WTC11 (cell line): ENCODE measurements around the gene SREBF2. TPM values are rescaled to one million over a fixed set of nuclear protein-coding genes. Genes with fewer than 3 reads are reported as not detected.

ENCODE experiments used
- ATAC-seq: fragments of 200-7000 bp; cut with Tn5 transposase; 2 replicates; pipeline ENCODE4 v1.10.0; 2021; ENCODE audit warnings: mild to moderate bottlenecking, moderate library complexity
- CTCF ChIA-PET: fragments of 300-600 bp; sonication (Branson Sonifier 250); formaldehyde crosslinking; loops from one replicate; lab custom pipeline; 2021; ENCODE audit warnings: antibody characterized with exemption; lab: Charles Lee
- POLR2A ChIA-PET: fragments of 350-600 bp; sonication (Branson Sonifier 250); formaldehyde crosslinking; loops from one replicate; lab custom pipeline; 2021; ENCODE audit warnings: antibody characterized with exemption; lab: Charles Lee
- DNase-seq: peaks from one replicate; pipeline ENCODE4 v3.0.0; 2021; ENCODE audit warnings: low spot score
- H3K27ac Mint-ChIP-seq: 2 replicates; pipeline ENCODE4 v1.8.0; 2021; ENCODE audit warnings: mixed read lengths
- H3K27me3 Mint-ChIP-seq: 2 replicates; pipeline ENCODE4 v1.8.0; 2021; ENCODE audit warnings: low read depth, mild to moderate bottlenecking, moderate library complexity, mixed read lengths
- H3K36me3 Mint-ChIP-seq: 2 replicates; pipeline ENCODE4 v1.8.0; 2021; ENCODE audit warnings: mixed read lengths
- H3K4me1 Mint-ChIP-seq: 2 replicates; pipeline ENCODE4 v1.8.0; 2022; ENCODE audit warnings: mixed read lengths
- H3K4me3 Mint-ChIP-seq: 2 replicates; pipeline ENCODE4 v1.8.0; 2021; ENCODE audit warnings: mild to moderate bottlenecking, moderate library complexity, mixed read lengths
- H3K9me3 Mint-ChIP-seq: 2 replicates; pipeline ENCODE4 v1.8.0; 2021; ENCODE audit warnings: mixed read lengths
- CBFB ChIP-seq: sonication (generic); formaldehyde crosslinking; IDR thresholded peaks from 2 replicates; pipeline ENCODE4 v1.8.1; 2022; ENCODE audit warnings: mild to moderate bottlenecking, low read depth, missing genetic modification reagents
- ELF4 ChIP-seq: sonication (generic); formaldehyde crosslinking; IDR thresholded peaks from 2 replicates; pipeline ENCODE4 v1.8.1; 2022; ENCODE audit warnings: low read depth, mild to moderate bottlenecking, moderate library complexity, missing genetic modification reagents
- ESRRA ChIP-seq: sonication (generic); formaldehyde crosslinking; IDR thresholded peaks from 2 replicates; pipeline ENCODE4 v1.8.1; 2022; ENCODE audit warnings: mild to moderate bottlenecking, missing genetic modification reagents, borderline replicate concordance
- MYBL2 ChIP-seq: sonication (generic); formaldehyde crosslinking; IDR thresholded peaks from 2 replicates; pipeline ENCODE4 v1.8.1; 2023; ENCODE audit warnings: mild to moderate bottlenecking, moderate library complexity, missing genetic modification reagents
- NR3C1 ChIP-seq: sonication (generic); formaldehyde crosslinking; conservative IDR thresholded peaks from 2 replicates; pipeline ENCODE4 v1.8.1; 2023; ENCODE audit warnings: low read depth, mild to moderate bottlenecking, missing genetic modification reagents
- SMAD3 ChIP-seq: sonication (generic); formaldehyde crosslinking; IDR thresholded peaks from 2 replicates; pipeline ENCODE4 v1.8.0; 2022; ENCODE audit warnings: missing genetic modification reagents, mild to moderate bottlenecking, borderline replicate concordance
- SP1 ChIP-seq: sonication (generic); formaldehyde crosslinking; conservative IDR thresholded peaks from 2 replicates; pipeline ENCODE4 v1.8.1; 2022; ENCODE audit warnings: missing genetic modification reagents
- TEAD1 ChIP-seq: sonication (generic); formaldehyde crosslinking; IDR thresholded peaks from 2 replicates; pipeline ENCODE4 v1.8.0; 2022; ENCODE audit warnings: mild to moderate bottlenecking, missing genetic modification reagents
- ZNF121 ChIP-seq: sonication (generic); formaldehyde crosslinking; IDR thresholded peaks from 2 replicates; pipeline ENCODE4 v1.8.0; 2023; ENCODE audit warnings: missing genetic modification reagents
- ZNF232 ChIP-seq: sonication (generic); formaldehyde crosslinking; IDR thresholded peaks from 2 replicates; pipeline ENCODE4 v1.8.0; 2022; ENCODE audit warnings: mild to moderate bottlenecking, missing genetic modification reagents
- total RNA-seq: library from RNA; stranded (reverse); gene quantifications from 3 replicates; pipeline ENCODE4 v1.2.3, GENCODE V29; 2021
- TF ChIP-seq, protein P1 (sequence below): sonication (generic); formaldehyde crosslinking; IDR thresholded peaks from 2 replicates; pipeline ENCODE4 v1.8.0; 2023; ENCODE audit warnings: missing genetic modification reagents
- TF ChIP-seq, protein P2 (sequence below): sonication (generic); formaldehyde crosslinking; IDR thresholded peaks from 2 replicates; pipeline ENCODE4 v1.8.1; 2023; ENCODE audit warnings: mild to moderate bottlenecking, missing genetic modification reagents
- TF ChIP-seq, protein P3 (sequence below): sonication (generic); formaldehyde crosslinking; IDR thresholded peaks from 2 replicates; pipeline ENCODE4 v1.8.0; 2022; ENCODE audit warnings: missing genetic modification reagents
- TF ChIP-seq, protein P4 (sequence below): fragments of 250-450 bp; sonication (Bioruptor Pico); IDR thresholded peaks from 2 replicates; pipeline ENCODE4 v1.9.0; 2021; ENCODE audit warnings: mild to moderate bottlenecking, borderline replicate concordance

Gene SREBF2
- total RNA-seq, 1 experiment from 2014 or later, result 151 TPM

DNA sequence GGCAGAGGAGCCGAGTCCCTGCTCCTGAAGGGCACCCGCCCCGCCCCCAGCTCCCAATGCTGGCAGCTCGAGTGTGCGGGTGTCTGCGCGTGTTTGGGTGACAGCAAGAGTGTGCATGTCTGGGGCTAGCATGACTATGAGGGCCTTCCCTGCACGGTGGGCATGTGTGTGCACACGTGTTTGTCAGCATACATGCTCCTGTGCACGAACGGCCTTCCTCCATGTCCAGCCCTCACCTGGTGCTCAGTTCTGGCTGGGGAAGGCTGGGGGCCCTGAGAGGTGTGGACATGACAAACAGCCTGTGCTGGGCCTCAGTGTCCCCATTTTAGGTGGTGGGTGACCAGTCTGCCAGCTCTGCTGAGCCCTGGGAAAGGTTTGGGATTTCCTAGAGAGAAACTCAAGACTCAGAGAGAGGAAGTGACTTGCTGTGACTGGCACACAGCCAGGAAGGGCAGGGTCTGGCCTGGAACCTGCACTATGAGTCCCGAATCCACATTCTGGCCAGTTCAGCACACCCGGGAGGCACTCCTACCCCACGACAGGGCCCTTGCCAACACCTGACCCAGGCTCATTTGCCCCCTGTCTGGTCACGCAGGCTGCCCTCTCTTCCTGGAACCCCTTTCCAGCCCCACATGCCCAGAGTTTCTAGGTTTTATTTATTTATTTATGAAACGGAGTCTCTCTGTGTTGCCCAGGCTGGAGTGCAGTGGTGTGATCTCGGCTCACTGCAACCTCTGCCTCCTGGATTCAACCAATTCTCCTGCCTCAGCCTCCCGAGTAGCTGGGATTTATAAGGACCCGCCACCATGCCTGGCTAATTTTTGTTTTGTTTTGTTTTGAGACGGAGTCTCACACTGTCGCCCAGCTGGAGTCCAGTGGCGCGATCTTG is 85.2 kb downstream of the SREBF2 start:
- Mint-ChIP-seq H3K4me1 (peaks cover 26% of the 10 kb centered on the region), H3K4me3 (peak overlapping the region; percentile 33), H3K36me3 (no peaks in the 10 kb centered on the region), H3K27me3 (peaks cover 83% of the 10 kb centered on the region), H3K27ac (no peak overlapping the region), H3K9me3 (no peaks in the 10 kb centered on the region)
- DNase-seq (no peak), ATAC-seq (no peak)
- ChIA-PET CTCF (interaction anchor here (2.4 to 2.5 kb wide), 2 partner anchors 7 to 221 kb away, joined by 13 to 19 read pairs; partner anchors contain the start of gene TNFRSF13C), POLR2A (no interaction called here)
- no peak for TF ChIP-seq SMAD3 (CRISPR knock-in tag)
- 0 out of 2 replicates have a peak, but pooled peaks have one; percentile 2 for TF ChIP-seq ZNF121 (CRISPR knock-in tag)

DNA sequence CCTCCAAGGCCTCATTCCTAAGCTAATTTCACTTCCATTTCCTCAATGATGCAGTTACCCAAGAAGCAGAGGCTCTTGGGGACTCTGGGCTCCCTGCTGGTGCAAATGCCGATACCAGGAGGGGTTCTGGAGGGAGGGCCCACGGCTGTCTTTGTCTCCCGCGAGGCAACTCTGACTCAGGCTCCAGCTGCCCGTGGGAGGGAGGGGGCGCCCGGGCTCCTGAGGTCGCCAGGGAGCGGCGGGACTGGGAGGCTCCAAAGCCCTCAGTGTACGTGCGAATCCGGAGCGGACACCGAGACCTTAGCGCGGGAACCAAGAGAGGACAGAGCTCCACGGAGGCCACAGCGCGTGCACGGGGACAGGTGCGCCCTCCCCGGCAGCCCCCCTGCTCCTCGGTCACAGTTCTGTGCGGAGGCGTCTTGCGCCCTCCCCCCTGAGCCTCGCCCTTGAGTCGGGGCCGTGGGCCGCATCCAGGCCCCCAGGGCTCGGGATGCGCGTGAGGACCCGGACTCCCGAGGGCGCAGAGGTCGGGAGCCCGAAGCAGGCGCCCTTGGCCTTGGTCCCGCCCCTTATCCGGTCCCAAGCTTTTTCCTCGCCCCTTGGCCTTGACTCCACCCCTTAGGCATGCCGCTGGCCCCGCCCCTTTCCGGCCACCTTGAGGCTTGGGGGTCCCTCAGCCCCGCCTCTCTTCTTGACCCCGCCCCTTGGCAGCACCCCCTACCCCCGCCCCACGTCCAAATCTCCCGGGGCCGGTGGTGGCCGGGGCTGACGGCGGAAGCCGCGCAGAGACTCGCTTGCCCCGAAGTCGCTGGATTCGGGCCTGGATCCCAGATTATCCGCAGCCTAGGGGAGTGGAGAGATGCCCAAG is 86.7 kb downstream of the SREBF2 start:
- ChIA-PET POLR2A (interaction anchor here (0.5 to 1.8 kb wide), 4 partner anchors 13 to 182 kb away, joined by 3 to 6 read pairs (median 3); partner anchors contain the start of genes CCDC134 and SREBF2), CTCF (interaction anchor here (0.6 to 2.7 kb wide), 16 partner anchors 9 to 1188 kb away, joined by 3 to 18 read pairs (median 4); partner anchors contain the start of gene CENPM)
- Mint-ChIP-seq H3K4me1 (peaks cover 26% of the 10 kb centered on the region), H3K36me3 (no peaks in the 10 kb centered on the region), H3K9me3 (no peaks in the 10 kb centered on the region), H3K4me3 (peak overlapping the region; percentile 70), H3K27ac (no peak overlapping the region), H3K27me3 (peaks cover 89% of the 10 kb centered on the region)
- TF ChIP-seq NR3C1 (CRISPR knock-in tag) (peak; percentile 69; the same call in 1 of the 2 replicates), ELF4 (CRISPR knock-in tag) (no peak), MYBL2 (CRISPR knock-in tag) (0 out of 2 replicates have a peak, but pooled peaks have one; percentile 61), SP1 (CRISPR knock-in tag) (peak; percentile 72), CBFB (CRISPR knock-in tag) (peak; percentile 68; the same call in 1 of the 2 replicates), ZNF232 (CRISPR knock-in tag) (0 out of 2 replicates have a peak, but pooled peaks have one; percentile 21), ESRRA (CRISPR knock-in tag) (0 out of 2 replicates have a peak, but pooled peaks have one; percentile 49), TEAD1 (CRISPR knock-in tag) (0 out of 2 replicates have a peak, but pooled peaks have one; percentile 7)
- TF ChIP-seq, protein P1, sequence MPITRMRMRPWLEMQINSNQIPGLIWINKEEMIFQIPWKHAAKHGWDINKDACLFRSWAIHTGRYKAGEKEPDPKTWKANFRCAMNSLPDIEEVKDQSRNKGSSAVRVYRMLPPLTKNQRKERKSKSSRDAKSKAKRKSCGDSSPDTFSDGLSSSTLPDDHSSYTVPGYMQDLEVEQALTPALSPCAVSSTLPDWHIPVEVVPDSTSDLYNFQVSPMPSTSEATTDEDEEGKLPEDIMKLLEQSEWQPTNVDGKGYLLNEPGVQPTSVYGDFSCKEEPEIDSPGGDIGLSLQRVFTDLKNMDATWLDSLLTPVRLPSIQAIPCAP (CRISPR knock-in tag), result no peak
- TF ChIP-seq, protein P2, sequence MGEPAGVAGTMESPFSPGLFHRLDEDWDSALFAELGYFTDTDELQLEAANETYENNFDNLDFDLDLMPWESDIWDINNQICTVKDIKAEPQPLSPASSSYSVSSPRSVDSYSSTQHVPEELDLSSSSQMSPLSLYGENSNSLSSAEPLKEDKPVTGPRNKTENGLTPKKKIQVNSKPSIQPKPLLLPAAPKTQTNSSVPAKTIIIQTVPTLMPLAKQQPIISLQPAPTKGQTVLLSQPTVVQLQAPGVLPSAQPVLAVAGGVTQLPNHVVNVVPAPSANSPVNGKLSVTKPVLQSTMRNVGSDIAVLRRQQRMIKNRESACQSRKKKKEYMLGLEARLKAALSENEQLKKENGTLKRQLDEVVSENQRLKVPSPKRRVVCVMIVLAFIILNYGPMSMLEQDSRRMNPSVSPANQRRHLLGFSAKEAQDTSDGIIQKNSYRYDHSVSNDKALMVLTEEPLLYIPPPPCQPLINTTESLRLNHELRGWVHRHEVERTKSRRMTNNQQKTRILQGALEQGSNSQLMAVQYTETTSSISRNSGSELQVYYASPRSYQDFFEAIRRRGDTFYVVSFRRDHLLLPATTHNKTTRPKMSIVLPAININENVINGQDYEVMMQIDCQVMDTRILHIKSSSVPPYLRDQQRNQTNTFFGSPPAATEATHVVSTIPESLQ (CRISPR knock-in tag), result no peak
- TF ChIP-seq, protein P3, sequence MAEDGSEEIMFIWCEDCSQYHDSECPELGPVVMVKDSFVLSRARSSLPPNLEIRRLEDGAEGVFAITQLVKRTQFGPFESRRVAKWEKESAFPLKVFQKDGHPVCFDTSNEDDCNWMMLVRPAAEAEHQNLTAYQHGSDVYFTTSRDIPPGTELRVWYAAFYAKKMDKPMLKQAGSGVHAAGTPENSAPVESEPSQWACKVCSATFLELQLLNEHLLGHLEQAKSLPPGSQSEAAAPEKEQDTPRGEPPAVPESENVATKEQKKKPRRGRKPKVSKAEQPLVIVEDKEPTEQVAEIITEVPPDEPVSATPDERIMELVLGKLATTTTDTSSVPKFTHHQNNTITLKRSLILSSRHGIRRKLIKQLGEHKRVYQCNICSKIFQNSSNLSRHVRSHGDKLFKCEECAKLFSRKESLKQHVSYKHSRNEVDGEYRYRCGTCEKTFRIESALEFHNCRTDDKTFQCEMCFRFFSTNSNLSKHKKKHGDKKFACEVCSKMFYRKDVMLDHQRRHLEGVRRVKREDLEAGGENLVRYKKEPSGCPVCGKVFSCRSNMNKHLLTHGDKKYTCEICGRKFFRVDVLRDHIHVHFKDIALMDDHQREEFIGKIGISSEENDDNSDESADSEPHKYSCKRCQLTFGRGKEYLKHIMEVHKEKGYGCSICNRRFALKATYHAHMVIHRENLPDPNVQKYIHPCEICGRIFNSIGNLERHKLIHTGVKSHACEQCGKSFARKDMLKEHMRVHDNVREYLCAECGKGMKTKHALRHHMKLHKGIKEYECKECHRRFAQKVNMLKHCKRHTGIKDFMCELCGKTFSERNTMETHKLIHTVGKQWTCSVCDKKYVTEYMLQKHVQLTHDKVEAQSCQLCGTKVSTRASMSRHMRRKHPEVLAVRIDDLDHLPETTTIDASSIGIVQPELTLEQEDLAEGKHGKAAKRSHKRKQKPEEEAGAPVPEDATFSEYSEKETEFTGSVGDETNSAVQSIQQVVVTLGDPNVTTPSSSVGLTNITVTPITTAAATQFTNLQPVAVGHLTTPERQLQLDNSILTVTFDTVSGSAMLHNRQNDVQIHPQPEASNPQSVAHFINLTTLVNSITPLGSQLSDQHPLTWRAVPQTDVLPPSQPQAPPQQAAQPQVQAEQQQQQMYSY (CRISPR knock-in tag), result 0 out of 2 replicates have a peak, but pooled peaks have one; percentile 28
- TF ChIP-seq, protein P4, sequence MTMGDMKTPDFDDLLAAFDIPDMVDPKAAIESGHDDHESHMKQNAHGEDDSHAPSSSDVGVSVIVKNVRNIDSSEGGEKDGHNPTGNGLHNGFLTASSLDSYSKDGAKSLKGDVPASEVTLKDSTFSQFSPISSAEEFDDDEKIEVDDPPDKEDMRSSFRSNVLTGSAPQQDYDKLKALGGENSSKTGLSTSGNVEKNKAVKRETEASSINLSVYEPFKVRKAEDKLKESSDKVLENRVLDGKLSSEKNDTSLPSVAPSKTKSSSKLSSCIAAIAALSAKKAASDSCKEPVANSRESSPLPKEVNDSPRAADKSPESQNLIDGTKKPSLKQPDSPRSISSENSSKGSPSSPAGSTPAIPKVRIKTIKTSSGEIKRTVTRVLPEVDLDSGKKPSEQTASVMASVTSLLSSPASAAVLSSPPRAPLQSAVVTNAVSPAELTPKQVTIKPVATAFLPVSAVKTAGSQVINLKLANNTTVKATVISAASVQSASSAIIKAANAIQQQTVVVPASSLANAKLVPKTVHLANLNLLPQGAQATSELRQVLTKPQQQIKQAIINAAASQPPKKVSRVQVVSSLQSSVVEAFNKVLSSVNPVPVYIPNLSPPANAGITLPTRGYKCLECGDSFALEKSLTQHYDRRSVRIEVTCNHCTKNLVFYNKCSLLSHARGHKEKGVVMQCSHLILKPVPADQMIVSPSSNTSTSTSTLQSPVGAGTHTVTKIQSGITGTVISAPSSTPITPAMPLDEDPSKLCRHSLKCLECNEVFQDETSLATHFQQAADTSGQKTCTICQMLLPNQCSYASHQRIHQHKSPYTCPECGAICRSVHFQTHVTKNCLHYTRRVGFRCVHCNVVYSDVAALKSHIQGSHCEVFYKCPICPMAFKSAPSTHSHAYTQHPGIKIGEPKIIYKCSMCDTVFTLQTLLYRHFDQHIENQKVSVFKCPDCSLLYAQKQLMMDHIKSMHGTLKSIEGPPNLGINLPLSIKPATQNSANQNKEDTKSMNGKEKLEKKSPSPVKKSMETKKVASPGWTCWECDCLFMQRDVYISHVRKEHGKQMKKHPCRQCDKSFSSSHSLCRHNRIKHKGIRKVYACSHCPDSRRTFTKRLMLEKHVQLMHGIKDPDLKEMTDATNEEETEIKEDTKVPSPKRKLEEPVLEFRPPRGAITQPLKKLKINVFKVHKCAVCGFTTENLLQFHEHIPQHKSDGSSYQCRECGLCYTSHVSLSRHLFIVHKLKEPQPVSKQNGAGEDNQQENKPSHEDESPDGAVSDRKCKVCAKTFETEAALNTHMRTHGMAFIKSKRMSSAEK, result 0 out of 2 replicates have a peak, but pooled peaks have one; percentile 33
- ATAC-seq, result peak; percentile 91
- peak; percentile 96 for DNase-seq
